WTC11 (cell line): Measurements from ENCODE around the gene FOXL1.

Experiments
- ATF2 ChIP-seq: sonication (generic); formaldehyde crosslinking; IDR thresholded peaks from 2 replicates; pipeline ENCODE4 v1.8.1; 2022; ENCODE audit warnings: low read depth, missing genetic modification reagents, borderline replicate concordance
- ATF3 ChIP-seq: sonication (generic); formaldehyde crosslinking; conservative IDR thresholded peaks from 2 replicates; pipeline ENCODE4 v1.8.1; 2022; ENCODE audit warnings: mild to moderate bottlenecking, missing genetic modification reagents
- CTCF ChIP-seq: fragments of 200-600 bp; IDR thresholded peaks from 2 replicates; pipeline ENCODE4 v1.8.0; 2022; ENCODE audit warnings: antibody characterized with exemption
- HMGXB4 ChIP-seq: sonication (generic); formaldehyde crosslinking; IDR thresholded peaks from 2 replicates; pipeline ENCODE4 v1.8.1; 2023; ENCODE audit warnings: mild to moderate bottlenecking, moderate library complexity, missing genetic modification reagents
- MAX ChIP-seq: sonication (generic); formaldehyde crosslinking; IDR thresholded peaks from 2 replicates; pipeline ENCODE4 v1.8.0; 2022; ENCODE audit warnings: mild to moderate bottlenecking, missing genetic modification reagents
- USF2 ChIP-seq: sonication (generic); formaldehyde crosslinking; IDR thresholded peaks from 2 replicates; pipeline ENCODE4 v1.8.1; 2023; ENCODE audit warnings: mild to moderate bottlenecking, missing genetic modification reagents, moderate library complexity
- ZSCAN18 ChIP-seq: fragments of 250-450 bp; sonication (Bioruptor Pico); IDR thresholded peaks from 2 replicates; pipeline ENCODE4 v2.1.2; 2022; ENCODE audit warnings: mild to moderate bottlenecking, moderate library complexity

GRCh38 chr16:86573646-86574508 is 4.5 kb upstream of the FOXL1 start:
- TF ChIP-seq MAX (CRISPR knock-in tag) (no peak), USF2 (CRISPR knock-in tag) (no peak), HMGXB4 (CRISPR knock-in tag) (no peak), CTCF (no peak), ATF2 (CRISPR knock-in tag) (no peak), ATF3 (CRISPR knock-in tag) (no peak), ZSCAN18 (CRISPR knock-in tag) (no peak)
